IMR-90 (cell line): ENCODE data around the gene NTNG2. TPM values are rescaled to one million over a fixed set of nuclear protein-coding genes. Genes with fewer than 3 reads are reported as not detected.

Source experiments
- ATAC-seq: fragments of 200-7000 bp; cut with Tn5 transposase; 2 replicates; pipeline ENCODE4 v1.9.1; 2020; ENCODE audit warnings: low read depth, mild to moderate bottlenecking, moderate library complexity
- BruUV-seq: library from RNA; stranded (reverse); fragments of 400-500 nt; replicated peaks from 2 replicates; lab custom pipeline; 2021; lab: Mats Ljungman, UMichigan
- CTCF ChIA-PET: fragments of 300-600 bp; formaldehyde crosslinking; extraction: SDS; loops from one replicate; lab custom pipeline; 2021; ENCODE audit warnings: antibody characterized with exemption; lab: Yijun Ruan, JAX
- POLR2A ChIA-PET: fragments of 300-600 bp; sonication (Branson Sonifier 250); formaldehyde crosslinking; loops from one replicate; lab custom pipeline; 2022; ENCODE audit warnings: antibody characterized with exemption; ENCODE audit not compliant: unreplicated experiment; lab: Charles Lee
- DNase-seq: peaks from one replicate; pipeline ENCODE4 v3.0.0; 2013
- H2AFZ ChIP-seq: replicated peaks from 2 replicates; pipeline ENCODE3; 2013; ENCODE audit warnings: low read length, mild to moderate bottlenecking; ENCODE audit not compliant: poor library complexity
- H2AK5ac ChIP-seq: 2 replicates; pipeline ENCODE4 v1.6.1; 2013; ENCODE audit warnings: low read depth, low read length, inconsistent platforms
- H2AK9ac ChIP-seq: replicated peaks from 2 replicates; pipeline ENCODE3; 2013; ENCODE audit warnings: mild to moderate bottlenecking, low read depth, low read length, moderate library complexity; ENCODE audit not compliant: poor library complexity
- H2BK120ac ChIP-seq: 2 replicates; pipeline ENCODE4 v1.6.1; 2013; ENCODE audit warnings: low read depth, low read length, inconsistent platforms
- H2BK15ac ChIP-seq: 3 replicates; pipeline ENCODE4 v1.6.1; 2013; ENCODE audit warnings: low read depth, low read length, inconsistent platforms
- H2BK20ac ChIP-seq: 2 replicates; pipeline ENCODE4 v1.6.1; 2013; ENCODE audit warnings: low read depth, mild to moderate bottlenecking, inconsistent platforms, low read length, moderate library complexity
- H2BK5ac ChIP-seq: 2 replicates; pipeline ENCODE4 v1.6.1; 2013; ENCODE audit warnings: mild to moderate bottlenecking, low read depth, low read length, inconsistent platforms; ENCODE audit not compliant: poor library complexity, severe bottlenecking
- H3K14ac ChIP-seq: replicated peaks from 2 replicates; pipeline ENCODE4 v1.6.1; 2013; ENCODE audit warnings: low read depth, low read length, inconsistent platforms
- H3K18ac ChIP-seq: 2 replicates; pipeline ENCODE4 v1.6.1; 2013; ENCODE audit warnings: low read depth, low read length, control low read depth
- H3K23ac ChIP-seq: 2 replicates; pipeline ENCODE4 v1.6.1; 2013; ENCODE audit warnings: low read depth, low read length, inconsistent platforms
- H3K27ac ChIP-seq: 2 replicates; pipeline ENCODE4 v1.5.1; 2013; ENCODE audit warnings: mild to moderate bottlenecking, control low read depth, low read length; ENCODE audit not compliant: insufficient read depth
- H3K27me3 ChIP-seq: 2 replicates; pipeline ENCODE4 v1.6.1; 2013; ENCODE audit warnings: low read length; ENCODE audit not compliant: control insufficient read depth, insufficient read depth
- H3K36me3 ChIP-seq: 2 replicates; pipeline ENCODE4 v1.6.1; 2013; ENCODE audit warnings: low read length, mixed read lengths; ENCODE audit not compliant: control insufficient read depth, insufficient read depth
- H3K4ac ChIP-seq: 2 replicates; pipeline ENCODE4 v1.6.1; 2013; ENCODE audit warnings: low read depth, low read length, inconsistent platforms
- H3K4me1 ChIP-seq: 2 replicates; pipeline ENCODE4 v1.6.1; 2013; ENCODE audit warnings: low read length, mixed read lengths; ENCODE audit not compliant: control insufficient read depth, insufficient read depth
- H3K4me2 ChIP-seq: 2 replicates; pipeline ENCODE4 v1.6.1; 2013; ENCODE audit warnings: low read depth, mild to moderate bottlenecking, control low read depth, low read length, moderate library complexity
- H3K4me3 ChIP-seq: 2 replicates; pipeline ENCODE4 v1.5.1; 2013; ENCODE audit warnings: low read depth, mild to moderate bottlenecking, control low read depth, low read length, moderate library complexity; ENCODE audit not compliant: insufficient read depth
- H3K56ac ChIP-seq: 2 replicates; pipeline ENCODE4 v1.6.1; 2013; ENCODE audit warnings: low read length, inconsistent platforms; ENCODE audit not compliant: insufficient read depth; ENCODE audit errors: extremely low read depth
- H3K79me1 ChIP-seq, 2 experiments: 2 replicates each; pipeline ENCODE4 v1.6.1; 2013; ENCODE audit warnings: low read length in 2 of 2, inconsistent platforms in 1 of 2, low read depth in 1 of 2
- H3K9ac ChIP-seq: 2 replicates; pipeline ENCODE4 v1.6.1; 2013; ENCODE audit warnings: low read depth, low read length, control low read depth
- H3K9me1 ChIP-seq: 2 replicates; pipeline ENCODE4 v1.6.1; 2013; ENCODE audit warnings: low read length, inconsistent platforms; ENCODE audit not compliant: insufficient read depth
- H3K9me3 ChIP-seq: 2 replicates; pipeline ENCODE4 v1.6.1; 2013; ENCODE audit warnings: low read length; ENCODE audit not compliant: control insufficient read depth, insufficient read depth
- H4K20me1 ChIP-seq: 2 replicates; pipeline ENCODE4 v1.6.1; 2013; ENCODE audit warnings: low read length, inconsistent platforms; ENCODE audit not compliant: insufficient read depth
- H4K5ac ChIP-seq: 2 replicates; pipeline ENCODE4 v1.6.1; 2013; ENCODE audit warnings: mild to moderate bottlenecking, low read depth, low read length, control low read depth
- H4K8ac ChIP-seq, 2 experiments: 2 replicates each; pipeline ENCODE4 v1.6.1; 2013; ENCODE audit warnings: low read depth in 2 of 2, low read length in 2 of 2, control low read depth in 1 of 2, inconsistent platforms in 1 of 2
- H4K91ac ChIP-seq: 2 replicates; pipeline ENCODE4 v1.6.1; 2013; ENCODE audit warnings: low read depth, low read length, inconsistent platforms; ENCODE audit not compliant: insufficient read depth
- CHD1 ChIP-seq: IDR thresholded peaks from 2 replicates; pipeline ENCODE4 v1.6.1; 2012; ENCODE audit warnings: low read depth, low read length, improper control_type of control experiment
- FOS ChIP-seq: fragments of 150-350 bp; IDR thresholded peaks from 2 replicates; pipeline ENCODE4 v1.6.1; 2016; ENCODE audit warnings: low read depth, low read length
- MAZ ChIP-seq: IDR thresholded peaks from 2 replicates; pipeline ENCODE4 v1.6.1; 2012; ENCODE audit warnings: low read depth, mild to moderate bottlenecking, low read length, improper control_type of control experiment, moderate library complexity, borderline replicate concordance
- MXI1 ChIP-seq: IDR thresholded peaks from 2 replicates; pipeline ENCODE4 v1.6.1; 2012; ENCODE audit warnings: low read depth, mild to moderate bottlenecking, low read length, moderate library complexity, borderline replicate concordance
- POLR2A ChIP-seq: IDR thresholded peaks from 2 replicates; pipeline ENCODE4 v1.6.1; 2012; ENCODE audit warnings: mild to moderate bottlenecking, low read depth, low read length
- RAD21 ChIP-seq: IDR thresholded peaks from 2 replicates; pipeline ENCODE4 v1.6.1; 2012; ENCODE audit warnings: low read length, improper control_type of control experiment
- WGBS, 2 experiments: methylation state at CpG; one replicate each; pipeline versions ENCODE4 v1.1.5 to v1.1.7; 2013; ENCODE audit warnings: missing lambda C conversion rate in 2 of 2; ENCODE audit not compliant: insufficient read length in 1 of 2; ENCODE audit errors: extremely low coverage in 2 of 2; 5-methylcytosine and 5-hydroxymethylcytosine counted together
- dilution Hi-C: fragments of 300-500 bp; cut with HindIII; formaldehyde crosslinking; loops from one replicate; pipeline ENCODE4 v1.14.3; 2018; ENCODE audit warnings: low sequenced_read_pairs; ENCODE audit not compliant: unreplicated experiment
- in situ Hi-C: fragments of 300-500 bp; cut with MboI; formaldehyde crosslinking; loops from 3 replicates; pipeline ENCODE4 v1.14.3; 2019; ENCODE audit warnings: low sequenced_read_pairs, inconsistent platforms, mixed read lengths
- intact Hi-C: fragments of 100-400 bp; cut with micrococcal nuclease; formaldehyde crosslinking; loops from 2 replicates; pipeline ENCODE4 v1.10.0; 2022
- polyA plus RNA-seq, 3 experiments: library from polyadenylated mRNA; depleted of rRNA; stranded (reverse); fragments of >200 nt; gene quantifications; 2 replicates each; pipeline ENCODE4 v1.2.3, GENCODE V29; 2012; ENCODE audit warnings: low replicate concordance in 1 of 3
- total RNA-seq: library from RNA; depleted of rRNA; stranded (reverse); fragments of >200 nt; gene quantifications from 2 replicates; pipeline ENCODE4 v1.2.3, GENCODE V29; 2012

Gene NTNG2
- total and polyA plus RNA-seq, 2 of the 4 experiments (the other 2 are of a cell fraction): 0.54 to 0.84 TPM

DNA sequence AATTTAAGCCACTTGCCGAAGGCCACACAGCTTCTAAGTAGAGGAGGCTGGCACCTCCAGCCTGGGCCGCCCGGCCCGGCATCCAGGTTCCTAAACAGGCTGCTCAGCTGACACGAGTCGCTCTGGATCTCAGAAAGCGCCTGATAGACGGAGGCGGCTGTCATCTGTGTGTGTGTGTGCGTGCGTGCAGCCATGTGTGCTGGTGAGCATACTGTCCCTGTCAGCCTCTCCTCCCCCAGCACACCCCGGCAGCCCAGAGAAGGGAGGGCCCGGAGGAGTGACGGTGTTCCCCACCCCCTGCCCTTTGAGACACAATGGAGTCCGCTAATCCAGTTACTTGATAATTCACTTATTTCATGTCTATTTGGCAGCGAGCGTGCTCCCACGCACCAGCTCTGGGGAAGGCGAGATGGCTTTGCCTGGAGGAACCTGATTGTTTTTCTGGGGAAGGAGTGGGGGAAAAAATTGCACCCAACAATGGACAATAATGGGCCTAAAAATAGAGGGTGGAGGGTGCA lies 20.0 kb downstream of the NTNG2 start:
- H3K4me3 ChIP-seq: no peak overlapping the region
- intact Hi-C loops: no loop called here
- H4K8ac ChIP-seq: no peak overlapping the region
- H3K79me1 ChIP-seq: no peaks in the 10 kb centered on the region
- peaks cover 52% of the 10 kb centered on the region for H3K27me3 ChIP-seq
- H4K91ac ChIP-seq: no peak overlapping the region
- H2BK120ac ChIP-seq: no peak overlapping the region
- no peak overlapping the region for H2BK5ac ChIP-seq
- no peaks in the 10 kb centered on the region for H3K9me3 ChIP-seq
- H2AK9ac ChIP-seq: no peak overlapping the region
- CTCF ChIA-PET: no interaction called here
- dilution Hi-C loops: no loop called here
- H2AK5ac ChIP-seq: no peak overlapping the region
- H2AFZ ChIP-seq: no peak overlapping the region
- 0 out of 2 replicates have a peak, but pooled peaks have one; percentile 26 for TF ChIP-seq MXI1
- no peak for TF ChIP-seq FOS
- TF ChIP-seq MAZ: no peak
- TF ChIP-seq CHD1: no peak
- TF ChIP-seq RAD21: no peak
- no peak for TF ChIP-seq POLR2A
- no peak overlapping the region for H3K4me2 ChIP-seq
- no peak overlapping the region for H3K56ac ChIP-seq
- H3K36me3 ChIP-seq: no peaks in the 10 kb centered on the region
- no peak; the same call in 1 of the 2 replicates for ATAC-seq
- H3K27ac ChIP-seq: no peak overlapping the region
- DNase-seq: peak; percentile 13
- no peak overlapping the region for H2BK20ac ChIP-seq
- no peak overlapping the region for H3K9ac ChIP-seq
- H3K9me1 ChIP-seq: no peaks in the 10 kb centered on the region; the same call in 1 of the 2 replicates
- no peak overlapping the region for H3K4ac ChIP-seq
- H2BK15ac ChIP-seq: no peak overlapping the region
- H3K23ac ChIP-seq: no peak overlapping the region
- no peak overlapping the region for H3K18ac ChIP-seq
- H4K20me1 ChIP-seq: no peaks in the 10 kb centered on the region; the same call in none of the 2 replicates
- no TSS peak for BruUV-seq
- H3K4me1 ChIP-seq: no peaks in the 10 kb centered on the region
- POLR2A ChIA-PET: interaction anchor here (0.7 kb wide), 1 partner anchor 13 kb away, joined by 4 read pairs; no protein-coding TSS in a partner anchor
- in situ Hi-C loops: no loop called here
- no peak overlapping the region for H4K5ac ChIP-seq
- WGBS, 2 experiments: 63% methylated on average over 1 of the region's 19 CpGs; no CpG with 5 or more reads in 1 of the 2 experiments
- no peak overlapping the region for H3K14ac ChIP-seq
